Right atrium auricular region (tissue), 2 donors: Measurements from ENCODE around the gene INPP5J. TPM values are rescaled to one million over a fixed set of nuclear protein-coding genes. Genes with fewer than 3 reads are reported as not detected.
A peak's percentile ranks its signal among the peaks of the same experiment; 100 is the strongest.

Source experiments
- DNase-seq: peaks from one replicate; pipeline ENCODE4 v3.0.0-alpha.2; 2019; ENCODE audit warnings: low spot score
- H3K27ac ChIP-seq, 2 donors: fragments of 200-600 bp; sonication (generic); 1 replicate in 1 of 2; 2 replicates in 1 of 2; pipeline ENCODE4 v1.5.1; 2016 to 2019
- H3K27me3 ChIP-seq, 2 donors: fragments of 200-600 bp; sonication (generic); one replicate each; pipeline versions ENCODE4 v1.5.1 to v1.6.0; 2017 to 2019
- H3K36me3 ChIP-seq: fragments of 200-600 bp; sonication (generic); one replicate; pipeline ENCODE4 v1.5.1; 2016
- H3K4me1 ChIP-seq, 2 donors: fragments of 200-600 bp; sonication (generic); one replicate each; pipeline versions ENCODE4 v1.5.1 to v1.6.0; 2017 to 2019
- H3K4me3 ChIP-seq, 2 donors: fragments of 200-600 bp; sonication (generic); 1 replicate in 1 of 2; 2 replicates in 1 of 2; pipeline ENCODE4 v1.5.1; 2017 to 2019; ENCODE audit warnings: mild to moderate bottlenecking in 1 of 2, moderate library complexity in 1 of 2
- H3K9me3 ChIP-seq, 2 donors: fragments of 200-600 bp; sonication (generic); one replicate each; pipeline ENCODE4 v1.5.1; 2019
- total RNA-seq, 2 donors: library from RNA; depleted of rRNA; stranded (reverse); fragments of >200 nt; gene quantifications; one replicate each; pipeline ENCODE4 v1.1.0, GENCODE V29; 2016
- TF ChIP-seq, protein P1 (sequence below), 2 donors: fragments of 200-600 bp; sonication (generic); IDR thresholded peaks; one replicate each; pipeline ENCODE4 v1.5.1; 2019; ENCODE audit warnings: antibody characterized with exemption in 2 of 2

INPP5J gene
- total RNA-seq, 2 donors from 2014 or later = 17.6 to 26.3 TPM

DNA sequence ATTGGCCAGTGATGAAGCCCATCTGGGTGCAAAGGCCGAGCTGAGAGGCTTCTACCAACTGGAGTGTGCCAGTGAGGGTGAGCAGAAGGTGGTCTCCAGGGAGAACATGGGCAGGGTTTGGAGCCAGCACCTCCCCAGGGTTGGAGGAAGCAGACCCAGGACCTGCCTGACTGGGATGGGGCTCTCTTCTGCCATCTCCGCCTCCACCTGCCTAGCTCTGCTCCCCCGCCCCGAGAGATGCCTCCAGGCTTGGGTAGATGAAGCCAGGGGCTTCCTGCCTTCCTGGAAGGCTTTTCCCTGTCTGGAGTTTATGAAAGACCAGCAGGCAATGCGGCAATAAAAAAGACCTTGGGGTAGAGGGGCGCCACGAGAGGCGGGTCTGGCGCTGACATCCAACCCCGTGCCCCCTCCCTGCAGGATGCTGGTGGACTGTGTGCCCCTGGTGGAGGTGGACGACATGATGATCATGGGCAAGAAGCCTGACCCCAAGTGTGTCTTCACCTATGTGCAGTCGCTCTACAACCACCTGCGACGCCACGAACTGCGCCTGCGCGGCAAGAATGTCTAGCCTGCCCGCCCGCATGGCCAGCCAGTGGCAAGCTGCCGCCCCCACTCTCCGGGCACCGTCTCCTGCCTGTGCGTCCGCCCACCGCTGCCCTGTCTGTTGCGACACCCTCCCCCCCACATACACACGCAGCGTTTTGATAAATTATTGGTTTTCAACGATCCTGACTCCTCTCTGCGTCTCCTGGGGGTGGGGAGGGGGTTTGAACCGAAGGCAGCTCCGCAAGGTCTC lies 18.7 kb upstream of the INPP5J start:
- no peak overlapping the region for H3K4me3 ChIP-seq
- no peak for DNase-seq
- H3K27me3 ChIP-seq = no peaks in the 10 kb centered on the region
- peaks cover 0 to 46% of the 10 kb centered on the region in 2 donors for H3K4me1 ChIP-seq
- peaks cover 39% of the 10 kb centered on the region for H3K36me3 ChIP-seq
- TF ChIP-seq, protein P1, sequence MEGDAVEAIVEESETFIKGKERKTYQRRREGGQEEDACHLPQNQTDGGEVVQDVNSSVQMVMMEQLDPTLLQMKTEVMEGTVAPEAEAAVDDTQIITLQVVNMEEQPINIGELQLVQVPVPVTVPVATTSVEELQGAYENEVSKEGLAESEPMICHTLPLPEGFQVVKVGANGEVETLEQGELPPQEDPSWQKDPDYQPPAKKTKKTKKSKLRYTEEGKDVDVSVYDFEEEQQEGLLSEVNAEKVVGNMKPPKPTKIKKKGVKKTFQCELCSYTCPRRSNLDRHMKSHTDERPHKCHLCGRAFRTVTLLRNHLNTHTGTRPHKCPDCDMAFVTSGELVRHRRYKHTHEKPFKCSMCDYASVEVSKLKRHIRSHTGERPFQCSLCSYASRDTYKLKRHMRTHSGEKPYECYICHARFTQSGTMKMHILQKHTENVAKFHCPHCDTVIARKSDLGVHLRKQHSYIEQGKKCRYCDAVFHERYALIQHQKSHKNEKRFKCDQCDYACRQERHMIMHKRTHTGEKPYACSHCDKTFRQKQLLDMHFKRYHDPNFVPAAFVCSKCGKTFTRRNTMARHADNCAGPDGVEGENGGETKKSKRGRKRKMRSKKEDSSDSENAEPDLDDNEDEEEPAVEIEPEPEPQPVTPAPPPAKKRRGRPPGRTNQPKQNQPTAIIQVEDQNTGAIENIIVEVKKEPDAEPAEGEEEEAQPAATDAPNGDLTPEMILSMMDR (IDR thresholded peaks at IDR 0.05) = no peak
- H3K27ac ChIP-seq = peak overlapping the region; percentile 80 to 94
- H3K9me3 ChIP-seq = no peaks in the 10 kb centered on the region

DNA sequence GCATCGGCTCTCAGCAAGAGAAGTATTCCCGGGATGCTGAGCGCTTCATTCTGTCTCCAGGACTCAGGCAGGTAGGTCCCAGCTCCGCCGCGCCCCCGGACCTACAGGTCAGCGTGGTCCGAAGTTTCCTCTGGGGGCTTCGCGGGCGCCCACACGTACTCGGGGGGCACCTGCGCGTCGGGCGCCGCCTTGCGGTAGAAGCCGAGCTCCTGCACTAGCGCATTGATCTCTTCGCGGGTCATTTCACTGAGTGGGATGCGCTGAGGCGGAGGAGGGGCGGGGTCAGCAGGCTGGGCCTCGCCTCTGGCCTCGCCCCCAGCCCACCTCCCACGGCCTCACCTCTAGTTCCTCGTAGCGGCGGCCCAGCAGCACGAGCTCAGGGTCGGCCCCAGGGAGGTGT lies 17.9 kb upstream of the INPP5J start:
- Histone ChIP-seq H3K27me3 (no peaks in the 10 kb centered on the region), H3K36me3 (peaks cover 31% of the 10 kb centered on the region), H3K4me1 (peaks cover 0 to 45% of the 10 kb centered on the region in 2 donors), H3K9me3 (no peaks in the 10 kb centered on the region), H3K4me3 (no peak overlapping the region), H3K27ac (peak overlapping the region; percentile 36 to 94)
- no peak for DNase-seq
- TF ChIP-seq, protein P1 (IDR thresholded peaks at IDR 0.05) = peak in 1 of 2 donors; percentile 42

DNA sequence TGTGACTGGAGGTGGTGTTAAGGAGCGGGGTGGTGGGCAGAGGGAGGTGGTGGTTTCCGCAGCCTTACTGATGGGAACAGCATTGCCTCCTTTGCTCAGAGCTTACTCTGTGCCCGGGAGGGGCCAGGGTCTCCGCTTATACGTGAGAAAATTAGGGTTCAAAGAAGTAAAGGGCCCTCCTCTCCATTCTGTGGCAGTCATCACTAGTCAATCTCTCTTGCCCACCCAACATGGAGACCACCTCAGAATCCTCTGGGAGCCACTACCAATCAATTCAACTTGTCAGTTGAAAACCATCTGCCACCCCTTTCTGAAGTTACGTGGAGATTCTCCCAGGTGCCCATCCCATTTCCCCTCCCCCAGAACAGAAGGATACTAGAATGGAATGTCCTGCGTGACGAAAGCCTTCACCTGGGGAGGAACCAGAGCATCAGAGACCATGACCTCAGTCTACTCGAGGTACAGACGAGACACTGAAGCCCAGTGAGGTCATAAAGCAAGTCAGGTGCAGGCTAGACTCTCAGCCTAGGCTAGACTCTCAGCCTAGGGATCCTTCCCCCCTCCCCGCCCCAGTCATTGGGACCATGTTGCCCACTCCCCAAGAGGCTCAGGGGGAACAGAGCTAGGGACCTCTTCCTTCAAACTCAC lies 17.4 kb upstream of the INPP5J start:
- no peak overlapping the region for H3K4me3 ChIP-seq
- peak overlapping the region; percentile 94 to 98 for H3K27ac ChIP-seq
- peaks cover 26% of the 10 kb centered on the region for H3K36me3 ChIP-seq

DNA sequence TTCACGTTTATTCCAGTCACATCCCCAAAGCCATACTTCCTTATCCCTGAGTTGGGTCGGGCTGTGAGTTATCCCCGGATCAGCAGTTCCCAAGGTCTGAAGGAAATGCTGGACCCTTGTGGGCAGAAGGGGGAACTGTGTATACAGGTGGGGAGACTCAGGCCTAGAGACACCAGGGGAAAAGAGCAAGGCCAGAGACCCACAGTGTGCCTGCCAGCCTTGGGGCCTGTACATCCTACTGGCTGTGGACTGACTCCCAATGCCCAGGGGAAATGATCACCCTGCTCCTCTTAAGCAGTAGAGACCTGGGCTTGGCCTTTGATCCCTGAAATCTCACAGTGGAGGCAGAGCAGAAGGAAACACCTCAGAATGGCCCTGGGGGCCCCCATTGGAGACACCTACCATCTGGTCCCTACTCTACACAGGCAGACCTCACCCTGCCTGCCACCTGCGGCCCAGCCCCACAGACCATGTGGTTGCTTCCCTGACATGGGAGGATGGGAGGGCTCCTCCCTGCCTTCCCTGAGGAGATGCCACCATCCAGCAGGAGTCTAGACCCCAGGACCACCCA lies 16.7 kb upstream of the INPP5J start:
- TF ChIP-seq, protein P1 (IDR thresholded peaks at IDR 0.05) = no peak
- Histone ChIP-seq H3K36me3 (peaks cover 19% of the 10 kb centered on the region), H3K27me3 (no peaks in the 10 kb centered on the region), H3K4me1 (peaks cover 0 to 45% of the 10 kb centered on the region in 2 donors), H3K27ac (peak overlapping the region; percentile 94 to 98), H3K4me3 (peak overlapping the region; percentile 68 to 83), H3K9me3 (no peaks in the 10 kb centered on the region)
- no peak for DNase-seq

More for the DNA sequence above, 17.4 kb upstream of the INPP5J start:
- DNase-seq = no peak
- Histone ChIP-seq H3K4me1 (peaks cover 0 to 45% of the 10 kb centered on the region in 2 donors), H3K27me3 (no peaks in the 10 kb centered on the region), H3K9me3 (no peaks in the 10 kb centered on the region)
- TF ChIP-seq, protein P1 (IDR thresholded peaks at IDR 0.05) = no peak

DNA sequence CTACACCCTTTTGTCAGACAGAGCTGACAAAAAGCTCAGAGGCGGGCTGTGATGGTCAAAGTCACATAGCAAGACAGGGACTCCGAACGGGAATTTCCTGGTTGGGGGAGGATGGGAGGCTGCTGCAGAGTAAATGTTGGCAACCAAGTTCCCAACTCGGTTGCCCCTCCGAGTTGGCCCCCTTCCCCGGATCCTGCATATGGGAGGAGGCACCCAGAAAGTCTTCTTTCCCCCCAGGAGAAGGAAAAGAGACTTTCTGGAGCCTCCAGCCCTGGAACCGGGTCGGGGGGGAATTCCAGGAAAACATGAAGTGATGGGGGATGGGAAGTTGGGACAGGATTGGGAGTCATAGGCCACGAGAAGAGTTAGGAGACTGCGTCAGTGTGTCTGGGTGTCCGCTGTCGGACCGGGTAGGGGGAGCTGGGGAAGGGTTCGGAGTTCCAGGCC lies 16.0 kb upstream of the INPP5J start:
- TF ChIP-seq, protein P1 (IDR thresholded peaks at IDR 0.05) = no peak
- Histone ChIP-seq H3K36me3 (peaks cover 12% of the 10 kb centered on the region), H3K9me3 (no peaks in the 10 kb centered on the region), H3K4me1 (peaks cover 0 to 44% of the 10 kb centered on the region in 2 donors), H3K27me3 (no peaks in the 10 kb centered on the region), H3K27ac (peak overlapping the region; percentile 94 to 98), H3K4me3 (peak overlapping the region; percentile 68 to 83)
- DNase-seq = no peak
